ENCODE measurements around the gene MACROH2A2.
"Not testable (repeated sequence)": the region's sequence is repeated elsewhere in the genome, so short reads cannot be mapped to it uniquely, and the experiment has no call there.

The MACROH2A2 gene

GRCh38 chr10:70052462-70053217, at the start of gene MACROH2A2:
TSS of gene MACROH2A2 (plus strand) at chr10:70052846. CDS start at chr10:70075659, 22,813 bp downstream.
- DNase-seq (ENCODE audit: low read depth): no peak

- DNase-seq (ENCODE audit: low read depth): no peak
Measured at GRCh38 chr10:70007116-70007820, 45.4 kb upstream of the MACROH2A2 start.

GRCh38 chr10:70031215-70031614, 21.4 kb upstream of the MACROH2A2 start:
- DNase-seq (ENCODE audit: low read depth): no peak

DNA sequence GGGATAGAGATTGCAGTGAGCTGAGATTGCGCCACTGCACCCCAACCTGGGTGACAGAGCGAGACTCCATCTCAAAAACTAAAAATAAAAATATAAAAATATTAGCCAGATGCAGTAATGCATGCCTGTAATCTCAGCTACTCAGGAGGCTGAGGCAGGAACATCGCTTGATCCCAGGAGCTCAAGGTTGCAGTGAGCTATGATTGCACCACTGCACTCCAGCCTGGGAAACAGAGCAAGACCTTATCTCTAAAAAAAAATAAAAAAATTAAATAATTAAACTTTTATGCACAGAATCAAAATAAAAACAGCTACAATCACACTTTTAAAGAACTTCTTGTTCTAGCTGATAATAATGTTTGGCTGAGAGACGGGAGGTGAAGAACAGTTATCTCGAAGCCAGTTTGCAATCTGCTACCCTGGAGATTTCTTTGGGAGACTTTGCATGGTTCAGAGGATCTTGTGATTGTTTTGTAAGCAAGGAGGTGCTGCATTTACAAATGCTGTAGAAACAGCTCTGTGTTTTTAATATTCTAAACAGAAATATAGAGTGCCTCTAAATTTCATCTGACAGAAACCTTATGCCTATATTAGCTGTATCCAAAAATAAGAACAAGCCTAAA, 19.9 kb upstream of the MACROH2A2 start:
- DNase-seq (ENCODE audit: low read depth): no peak

- no peak for DNase-seq (ENCODE audit: low read depth)
Measured at GRCh38 chr10:70034232-70034631, 18.4 kb upstream of the MACROH2A2 start.

- no peak for DNase-seq (ENCODE audit: low read depth)
Measured at GRCh38 chr10:70035531-70035930, 17.1 kb upstream of the MACROH2A2 start.

DNA sequence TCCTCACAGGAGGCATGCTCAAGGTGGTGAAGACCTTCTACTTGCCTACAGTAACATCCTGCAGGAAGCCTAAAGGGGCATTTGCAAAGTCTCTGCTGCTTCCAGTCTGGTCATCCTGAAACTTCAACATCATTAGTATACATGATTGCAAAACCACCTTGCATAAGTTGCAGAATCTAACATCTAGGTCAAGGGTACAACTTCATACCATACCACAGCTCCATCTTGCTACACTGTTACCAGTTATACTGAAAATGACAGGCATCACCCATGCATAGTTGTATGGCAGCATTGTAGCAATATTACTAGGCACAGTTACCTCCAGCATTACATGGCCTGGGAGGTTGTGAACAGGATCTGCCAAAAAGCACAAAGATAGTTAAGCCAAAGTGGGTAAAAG, 13.7 kb upstream of the MACROH2A2 start:
- no peak for DNase-seq (ENCODE audit: low read depth)

DNA sequence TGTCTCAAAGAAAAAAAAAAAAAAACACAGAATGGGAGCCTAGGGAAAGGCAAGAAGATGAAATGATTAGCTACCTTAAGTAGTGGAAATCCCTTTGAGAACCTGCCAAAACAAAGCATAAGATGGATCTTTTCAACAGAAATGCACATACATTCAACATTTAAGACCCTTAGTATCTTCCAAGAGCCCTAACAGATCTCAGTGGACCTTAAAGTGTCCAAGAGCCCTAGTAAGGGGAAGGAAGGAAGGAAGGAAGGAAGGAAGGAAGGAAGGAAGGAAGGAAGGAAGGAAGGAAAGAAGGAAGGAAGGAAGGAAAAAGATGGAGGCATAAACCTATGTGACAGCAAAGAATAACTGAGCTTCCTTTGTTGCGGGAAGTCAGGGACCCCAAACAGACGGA, 11.6 kb upstream of the MACROH2A2 start:
- no peak for DNase-seq (ENCODE audit: low read depth)

DNA sequence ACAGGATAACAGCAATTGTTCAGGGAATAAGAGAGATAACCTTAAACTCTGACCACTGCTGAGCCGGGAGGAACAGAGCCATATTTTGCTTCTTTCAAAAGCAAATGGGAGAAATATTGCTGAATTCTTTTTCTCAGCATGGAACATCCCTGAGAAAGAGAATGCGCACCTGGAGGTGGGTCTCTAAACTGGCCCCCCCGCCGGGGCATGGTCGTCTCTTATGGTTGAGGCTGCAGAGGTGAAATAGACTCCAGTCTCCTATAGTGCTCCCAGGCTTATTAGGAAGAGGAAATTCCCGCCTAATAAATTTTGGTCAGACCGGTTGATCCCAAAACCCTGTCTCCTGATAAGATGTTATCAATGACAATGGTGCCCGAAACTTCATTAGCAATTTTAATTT, 10.9 kb upstream of the MACROH2A2 start:
- DNase-seq (ENCODE audit: low read depth): not testable (repeated sequence)

- DNase-seq (ENCODE audit: low read depth): not testable (repeated sequence)
Measured at GRCh38 chr10:70047066-70047465, 5.6 kb upstream of the MACROH2A2 start.

DNA sequence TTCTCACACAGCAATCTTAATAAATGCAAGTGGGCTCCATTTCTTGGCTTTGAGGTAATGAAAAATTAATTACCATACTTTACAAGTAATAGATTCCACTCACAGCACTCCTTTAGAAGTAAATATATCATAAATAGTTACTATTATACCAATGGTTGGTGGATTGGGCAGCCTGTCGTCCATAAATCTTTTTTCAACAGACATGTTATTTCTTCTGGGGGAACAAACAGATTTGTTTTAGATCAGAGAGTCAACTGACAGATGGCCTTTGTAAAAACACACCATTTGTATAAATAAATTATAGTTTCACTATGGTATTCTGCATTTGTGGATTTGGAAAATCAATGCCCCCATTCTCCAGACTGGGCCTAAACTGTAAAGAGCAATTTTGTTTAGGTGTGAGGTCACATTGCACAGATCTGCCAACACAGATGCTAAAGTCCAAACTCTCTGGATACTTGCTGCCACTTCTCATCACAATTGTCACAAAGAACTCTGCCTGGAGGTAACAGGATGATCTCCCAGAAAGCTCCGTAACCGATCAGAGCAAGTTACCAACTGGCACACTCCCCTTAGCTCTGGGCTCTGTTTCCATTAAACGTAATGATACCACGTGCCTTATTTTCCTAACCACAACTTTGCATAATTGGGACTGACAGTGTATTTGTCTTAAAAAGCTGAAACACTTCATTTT, 4.5 kb upstream of the MACROH2A2 start:
- no peak for DNase-seq (ENCODE audit: low read depth)

GRCh38 chr10:70051848-70052247, 798 bp upstream of the MACROH2A2 start:
- DNase-seq (ENCODE audit: low read depth): no peak

GRCh38 chr10:70053218-70053840, 683 bp downstream of the MACROH2A2 start:
- no peak for DNase-seq (ENCODE audit: low read depth)

DNA sequence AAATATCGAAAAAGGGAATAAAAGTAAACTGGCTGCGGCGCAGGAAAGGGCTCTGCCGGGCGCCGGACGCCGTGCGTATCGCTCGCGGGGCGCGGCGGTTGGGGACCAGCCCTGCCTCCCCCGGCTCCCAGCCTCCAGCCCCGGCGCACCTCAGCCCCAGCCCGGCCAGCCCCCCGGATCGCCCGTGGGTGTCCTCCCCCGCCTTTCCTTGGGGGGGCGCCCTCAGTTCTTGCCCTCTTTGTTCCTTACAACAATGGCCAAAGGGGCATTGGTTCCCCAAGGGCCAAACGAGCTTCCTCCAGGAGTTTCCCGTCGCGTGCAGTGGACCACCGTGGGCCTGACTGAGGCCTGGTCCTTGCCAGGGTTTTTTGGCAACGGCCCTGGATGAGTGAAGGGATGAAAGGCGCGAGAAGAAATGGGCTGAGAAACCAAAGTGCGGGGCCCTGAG, 1.2 kb downstream of the MACROH2A2 start:
- DNase-seq (ENCODE audit: low read depth): no peak

DNA sequence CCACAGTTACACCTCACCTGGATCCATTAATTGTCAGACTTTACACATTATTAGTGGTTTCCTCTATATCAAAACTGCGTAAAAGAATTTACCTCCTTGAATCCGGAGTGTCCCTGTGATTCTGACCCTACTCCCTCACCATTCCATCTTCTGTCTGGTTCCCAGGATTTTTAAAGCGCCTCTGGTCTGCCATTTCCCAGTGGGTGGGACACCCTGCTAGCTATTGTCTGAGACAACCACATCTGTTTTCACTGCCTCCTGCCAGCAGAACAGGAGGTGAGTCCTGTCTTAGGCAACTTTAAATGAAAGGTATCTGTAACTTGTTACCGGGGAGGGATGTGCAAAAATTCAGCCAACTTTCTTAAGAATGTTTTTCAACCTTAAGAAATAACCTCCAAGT, 2.3 kb downstream of the MACROH2A2 start:
- DNase-seq (ENCODE audit: low read depth): no peak

- DNase-seq (ENCODE audit: low read depth): no peak
Measured at GRCh38 chr10:70055550-70055949, 2.9 kb downstream of the MACROH2A2 start.

GRCh38 chr10:70057306-70057705, 4.7 kb downstream of the MACROH2A2 start:
- no peak for DNase-seq (ENCODE audit: low read depth)

DNA sequence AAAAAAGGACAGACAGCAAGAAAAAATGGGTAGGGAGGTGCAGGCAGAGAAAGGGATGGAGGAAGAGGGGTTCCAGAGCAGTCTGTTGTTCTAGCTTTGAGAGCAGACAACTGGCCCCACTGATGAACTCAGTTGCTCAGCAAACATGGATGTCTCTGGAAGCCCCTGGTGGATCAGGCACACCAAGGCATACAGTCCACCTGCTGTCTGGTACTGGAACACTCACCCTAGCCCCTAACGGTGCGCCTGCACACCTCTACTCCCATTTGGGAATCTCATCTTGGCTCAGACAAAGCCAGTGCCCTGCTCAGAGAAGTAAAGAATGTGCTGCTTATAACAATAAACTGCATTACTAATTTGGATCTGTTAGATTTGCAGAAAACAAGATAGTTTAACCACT, 7.7 kb downstream of the MACROH2A2 start:
- no peak for DNase-seq (ENCODE audit: low read depth)

DNA sequence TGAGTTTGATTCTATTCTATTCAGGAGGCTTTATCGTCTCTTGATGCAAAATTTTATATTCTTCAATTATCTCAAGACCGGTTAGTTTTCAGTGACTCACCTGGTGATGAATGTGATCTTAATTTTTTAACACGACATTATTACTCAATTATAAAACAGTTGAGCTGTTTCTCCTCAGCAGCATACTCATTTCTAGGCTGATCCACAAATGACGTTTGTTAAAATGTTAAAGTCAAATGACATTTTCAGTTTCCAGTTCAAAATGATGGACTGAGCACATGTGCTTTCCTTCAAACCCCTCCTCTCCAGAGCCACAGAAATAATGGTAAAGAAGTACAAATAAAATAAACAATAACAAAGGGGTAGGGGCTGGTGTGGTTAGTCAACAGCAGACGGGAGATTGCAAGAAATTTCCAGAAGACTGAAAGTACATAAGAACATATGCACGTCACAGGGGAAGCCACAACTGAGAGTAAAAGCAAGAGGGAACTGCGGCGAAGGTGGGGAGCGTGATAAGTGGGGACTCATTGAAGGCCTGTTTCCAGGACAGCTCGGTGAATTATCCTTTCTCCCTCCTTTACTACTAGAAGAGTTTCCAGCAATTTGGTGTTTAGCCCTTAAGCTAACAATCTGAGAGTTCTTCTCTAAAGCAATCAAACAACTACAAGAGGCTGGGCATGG, 10.9 kb downstream of the MACROH2A2 start:
- no peak for DNase-seq (ENCODE audit: low read depth)

DNA sequence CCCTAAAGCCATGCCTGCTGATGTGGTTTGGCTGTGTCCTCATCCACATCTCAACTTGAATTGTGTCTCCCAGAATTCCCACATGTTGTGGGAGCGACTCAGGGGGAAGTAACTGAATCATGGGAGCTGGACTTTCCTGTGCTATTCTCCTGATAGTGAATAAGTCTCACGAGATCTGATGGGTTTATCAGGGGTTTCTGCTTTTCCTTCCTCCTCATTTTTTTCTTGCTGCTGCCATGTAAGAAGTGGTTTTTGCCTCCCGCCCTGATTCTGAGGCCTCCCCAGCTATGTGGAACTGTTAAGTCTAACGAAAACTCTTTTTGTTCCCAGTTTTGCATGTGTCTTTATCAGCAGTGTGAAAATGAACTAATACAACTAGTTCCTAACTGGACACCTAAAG, 11.8 kb downstream of the MACROH2A2 start:
- DNase-seq (ENCODE audit: low read depth): no peak

- DNase-seq (ENCODE audit: low read depth): no peak
Measured at GRCh38 chr10:70066190-70066589, 13.5 kb downstream of the MACROH2A2 start.

Data from stimulated activated CD4-positive, alpha-beta T cell treated with anti-CD3 and anti-CD28 coated beads, Interleukin-2, amount 100 ng/mL, for 4 hours (primary cell).